ENCODE data around the gene C13orf46. TPM values are rescaled to one million over a fixed set of nuclear protein-coding genes. Genes with fewer than 3 reads are reported as not detected.

C13orf46 gene
- total RNA-seq, 2 experiments from 2014 or later, result 0.21 TPM; not detected in 1

DNA sequence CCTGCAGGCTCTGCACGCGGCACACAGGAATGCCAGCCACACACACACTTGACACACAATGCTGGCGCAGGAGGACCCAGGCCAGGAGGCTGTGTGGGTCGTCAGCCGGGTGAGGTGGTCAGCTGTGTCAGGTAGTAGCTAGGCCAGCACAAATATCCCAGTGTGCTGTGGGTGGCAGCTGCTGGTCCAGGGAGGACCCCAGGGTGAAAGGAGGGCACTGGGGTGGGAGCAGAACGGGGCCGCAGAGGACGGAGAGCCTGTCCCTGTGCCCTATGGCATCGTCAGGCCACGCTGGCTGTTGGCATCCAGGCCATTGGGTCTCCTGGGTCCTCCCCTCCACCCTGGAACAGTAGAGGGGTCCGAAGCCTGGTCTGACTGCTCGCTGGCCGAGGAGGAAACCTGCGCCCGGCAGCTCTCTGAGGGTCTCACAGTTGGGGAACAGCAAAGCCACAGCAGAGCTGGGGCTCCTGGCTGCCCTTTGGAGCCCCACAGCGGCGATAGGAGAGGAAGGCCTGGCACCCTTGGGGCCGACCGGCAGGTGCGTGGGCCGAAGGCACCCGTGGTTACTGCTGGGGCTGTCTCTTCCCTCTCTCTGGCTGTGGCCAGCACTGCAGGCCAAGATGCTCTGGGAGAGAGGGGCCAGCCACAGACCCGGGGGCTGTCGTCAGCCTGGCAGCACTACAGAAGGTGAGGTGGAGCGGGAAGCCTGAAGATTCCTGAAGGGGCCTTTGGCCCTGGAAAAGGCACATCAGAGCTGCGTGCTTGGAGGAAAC, 27.3 kb downstream of the C13orf46 start:
- no peaks in the 10 kb centered on the region for H3K36me3 ChIP-seq (ENCODE audit: insufficient read depth, low read length)
- H3K27ac ChIP-seq (ENCODE audit: low read depth, low read length, poor library complexity, severe bottlenecking), result no peak overlapping the region
- ChIA-PET POLR2A (no interaction called here), CTCF (ENCODE audit: unreplicated experiment) (no interaction called here)
- H3K9me3 ChIP-seq (ENCODE audit: low read length), result no peaks in the 10 kb centered on the region
- H3K79me2 ChIP-seq (ENCODE audit: insufficient read depth, low read depth, low read length), result no peaks in the 10 kb centered on the region
- intact Hi-C loops (cut with micrococcal nuclease; ENCODE audit: unreplicated experiment), result no loop called here
- H4K20me1 ChIP-seq (ENCODE audit: insufficient read depth, low read length), result no peaks in the 10 kb centered on the region
- no peak for TF ChIP-seq EZH2phosphoT487 (IDR thresholded peaks at IDR 0.05; ENCODE audit: borderline replicate concordance, low read depth, low read length)
- BruUV-seq (replicated peaks), result no TSS peak
- DNase-seq (ENCODE audit: low spot score), result no peak
- no peak overlapping the region for H2AFZ ChIP-seq (ENCODE audit: low read length)
- H3K4me1 ChIP-seq (ENCODE audit: insufficient read depth, low read length, poor library complexity, severe bottlenecking), result no peaks in the 10 kb centered on the region
- no peak overlapping the region for H3K4me3 ChIP-seq (ENCODE audit: low read depth, low read length, poor library complexity, severe bottlenecking)
- H3K9me2 ChIP-seq (ENCODE audit: insufficient read depth, low read length), result no peaks in the 10 kb centered on the region
- no peak overlapping the region for H3K4me2 ChIP-seq (ENCODE audit: low read length)

DNA sequence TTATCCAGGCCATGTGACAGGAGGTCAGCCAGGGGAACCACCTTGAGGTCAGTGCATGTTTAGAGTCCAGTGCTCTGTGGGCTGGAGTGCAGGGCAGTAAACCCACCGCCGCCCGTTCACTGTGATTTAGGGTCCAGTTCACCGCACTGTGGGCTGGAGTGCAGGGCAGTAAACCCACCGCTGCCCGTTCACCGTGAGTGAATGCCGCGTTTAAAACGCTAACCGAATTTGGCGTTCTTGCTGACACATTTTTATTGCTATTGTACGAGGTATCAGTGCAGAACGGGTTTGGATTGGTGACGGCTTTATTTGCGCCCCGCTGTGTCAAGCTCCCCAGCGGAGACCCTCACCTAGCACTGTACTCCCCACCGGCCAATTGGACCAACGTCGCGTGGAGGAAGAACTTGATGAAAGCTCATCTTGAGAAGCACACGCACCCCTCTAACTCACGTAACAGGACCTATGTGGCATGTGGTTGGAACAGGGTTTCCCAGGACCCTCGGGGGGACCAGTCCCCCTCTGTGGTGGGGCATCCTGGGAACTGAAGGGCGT, 27.9 kb downstream of the C13orf46 start:
- H2AFZ ChIP-seq (ENCODE audit: low read length), result no peak overlapping the region
- no TSS peak for BruUV-seq (replicated peaks)
- H3K9me3 ChIP-seq (ENCODE audit: low read length), result no peaks in the 10 kb centered on the region
- no peaks in the 10 kb centered on the region for H3K9me2 ChIP-seq (ENCODE audit: insufficient read depth, low read length)
- POLR2A ChIA-PET, result no interaction called here
- H3K79me2 ChIP-seq (ENCODE audit: insufficient read depth, low read depth, low read length), result no peaks in the 10 kb centered on the region
- intact Hi-C loops (cut with micrococcal nuclease; ENCODE audit: unreplicated experiment), result no loop called here
- DNase-seq (ENCODE audit: low spot score), result no peak
- no peaks in the 10 kb centered on the region for H3K36me3 ChIP-seq (ENCODE audit: insufficient read depth, low read length)
- H3K4me1 ChIP-seq (ENCODE audit: insufficient read depth, low read length, poor library complexity, severe bottlenecking), result no peaks in the 10 kb centered on the region
- no peak overlapping the region for H3K4me3 ChIP-seq (ENCODE audit: low read depth, low read length, poor library complexity, severe bottlenecking)
- H3K27ac ChIP-seq (ENCODE audit: low read depth, low read length, poor library complexity, severe bottlenecking), result no peak overlapping the region
- no peak for TF ChIP-seq EZH2phosphoT487 (IDR thresholded peaks at IDR 0.05; ENCODE audit: borderline replicate concordance, low read depth, low read length)
- TF ChIP-seq, protein P1, sequence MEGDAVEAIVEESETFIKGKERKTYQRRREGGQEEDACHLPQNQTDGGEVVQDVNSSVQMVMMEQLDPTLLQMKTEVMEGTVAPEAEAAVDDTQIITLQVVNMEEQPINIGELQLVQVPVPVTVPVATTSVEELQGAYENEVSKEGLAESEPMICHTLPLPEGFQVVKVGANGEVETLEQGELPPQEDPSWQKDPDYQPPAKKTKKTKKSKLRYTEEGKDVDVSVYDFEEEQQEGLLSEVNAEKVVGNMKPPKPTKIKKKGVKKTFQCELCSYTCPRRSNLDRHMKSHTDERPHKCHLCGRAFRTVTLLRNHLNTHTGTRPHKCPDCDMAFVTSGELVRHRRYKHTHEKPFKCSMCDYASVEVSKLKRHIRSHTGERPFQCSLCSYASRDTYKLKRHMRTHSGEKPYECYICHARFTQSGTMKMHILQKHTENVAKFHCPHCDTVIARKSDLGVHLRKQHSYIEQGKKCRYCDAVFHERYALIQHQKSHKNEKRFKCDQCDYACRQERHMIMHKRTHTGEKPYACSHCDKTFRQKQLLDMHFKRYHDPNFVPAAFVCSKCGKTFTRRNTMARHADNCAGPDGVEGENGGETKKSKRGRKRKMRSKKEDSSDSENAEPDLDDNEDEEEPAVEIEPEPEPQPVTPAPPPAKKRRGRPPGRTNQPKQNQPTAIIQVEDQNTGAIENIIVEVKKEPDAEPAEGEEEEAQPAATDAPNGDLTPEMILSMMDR (conservative IDR thresholded peaks at IDR 0.05; ENCODE audit: low read length), result no peak
- H3K4me2 ChIP-seq (ENCODE audit: low read length), result no peak overlapping the region
- no peaks in the 10 kb centered on the region for H4K20me1 ChIP-seq (ENCODE audit: insufficient read depth, low read length)
- CTCF ChIA-PET (ENCODE audit: unreplicated experiment), result no interaction called here

DNA sequence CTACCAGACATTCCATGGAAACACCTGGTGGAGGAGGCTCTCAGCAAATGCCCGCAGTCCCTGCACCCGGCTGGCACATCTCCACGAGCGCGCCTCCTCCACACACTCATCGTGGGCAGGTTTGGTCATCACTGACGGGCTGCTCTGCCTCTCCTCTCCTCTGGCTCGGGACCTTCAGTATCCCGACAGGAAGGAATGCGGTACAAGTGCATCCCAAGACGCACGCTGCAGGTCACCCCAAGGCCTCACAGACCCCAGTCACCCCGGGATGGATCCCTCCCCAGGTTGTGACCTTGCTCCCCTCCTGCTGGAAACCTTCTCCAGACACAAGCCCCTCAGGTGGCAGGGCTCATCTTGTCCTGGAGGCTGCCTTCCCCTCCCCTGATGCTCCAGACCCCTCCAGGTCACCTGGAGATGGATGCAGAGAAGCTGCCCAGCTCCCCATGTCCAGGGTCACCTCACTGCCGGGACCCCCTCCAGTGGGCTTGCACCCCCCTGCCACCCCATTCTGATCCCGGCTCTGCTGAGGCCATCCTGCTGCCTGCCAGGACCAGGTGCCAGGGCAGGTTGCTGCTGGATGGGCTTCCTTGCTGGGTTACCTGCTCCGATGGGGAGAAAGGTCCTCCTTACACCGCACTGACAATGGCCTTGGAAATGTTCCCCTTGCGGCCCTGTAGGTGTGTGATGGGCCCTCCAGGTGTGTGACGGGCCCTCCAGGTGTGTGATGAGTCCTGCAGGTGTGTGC, 29.9 kb downstream of the C13orf46 start:
- intact Hi-C loops (cut with micrococcal nuclease; ENCODE audit: unreplicated experiment), result no loop called here
- H3K9me3 ChIP-seq (ENCODE audit: low read length), result no peaks in the 10 kb centered on the region
- TF ChIP-seq, protein P1 (conservative IDR thresholded peaks at IDR 0.05; ENCODE audit: low read length), result no peak
- no peak for TF ChIP-seq EZH2phosphoT487 (IDR thresholded peaks at IDR 0.05; ENCODE audit: borderline replicate concordance, low read depth, low read length)
- no peaks in the 10 kb centered on the region for H3K79me2 ChIP-seq (ENCODE audit: insufficient read depth, low read depth, low read length)
- no peak overlapping the region for H3K27ac ChIP-seq (ENCODE audit: low read depth, low read length, poor library complexity, severe bottlenecking)
- no peak overlapping the region for H3K4me3 ChIP-seq (ENCODE audit: low read depth, low read length, poor library complexity, severe bottlenecking)
- no peak overlapping the region for H2AFZ ChIP-seq (ENCODE audit: low read length)
- POLR2A ChIA-PET, result no interaction called here
- no peaks in the 10 kb centered on the region for H4K20me1 ChIP-seq (ENCODE audit: insufficient read depth, low read length)
- no peaks in the 10 kb centered on the region for H3K4me1 ChIP-seq (ENCODE audit: insufficient read depth, low read length, poor library complexity, severe bottlenecking)
- no peaks in the 10 kb centered on the region for H3K36me3 ChIP-seq (ENCODE audit: insufficient read depth, low read length)
- CTCF ChIA-PET (ENCODE audit: unreplicated experiment), result no interaction called here
- BruUV-seq (replicated peaks), result no TSS peak
- no peak overlapping the region for H3K4me2 ChIP-seq (ENCODE audit: low read length)
- no peaks in the 10 kb centered on the region for H3K9me2 ChIP-seq (ENCODE audit: insufficient read depth, low read length)
- DNase-seq (ENCODE audit: low spot score), result no peak

All from OCI-LY7 (cell line).